SU-DHL-6 (cell line): ENCODE results near the gene IQCM.

Experiments
- H2AFZ ChIP-seq: fragments of 200-600 bp; sonication (generic); 2 replicates; pipeline ENCODE4 v1.6.1; 2014; ENCODE audit warnings: low read depth, mild to moderate bottlenecking, moderate library complexity, mixed read lengths, antibody characterized with exemption, low read length; ENCODE audit not compliant: severe bottlenecking
- H3F3A ChIP-seq: fragments of 200-600 bp; shearing (Covaris generic); 2 replicates; pipeline ENCODE4 v1.6.0; 2016; ENCODE audit warnings: antibody characterized with exemption, mild to moderate bottlenecking; ENCODE audit not compliant: insufficient read depth
- H3K27ac ChIP-seq: fragments of 200-600 bp; sonication (generic); 2 replicates; pipeline ENCODE4 v1.5.1; 2016; ENCODE audit warnings: low read depth, mild to moderate bottlenecking, low read length, moderate library complexity, mixed read lengths
- H3K27me3 ChIP-seq: fragments of 200-600 bp; sonication (generic), shearing (Covaris generic); 2 replicates; pipeline ENCODE4 v1.6.0; 2014; ENCODE audit warnings: mild to moderate bottlenecking, low read length
- H3K36me3 ChIP-seq: fragments of 200-600 bp; sonication (generic); 2 replicates; pipeline ENCODE4 v1.6.1; 2014; ENCODE audit warnings: mild to moderate bottlenecking, low read length, mixed read lengths
- H3K4me2 ChIP-seq: fragments of 300-600, 200-600 bp; shearing (Covaris generic), sonication (generic); 2 replicates; pipeline ENCODE4 v1.6.0; 2014; ENCODE audit warnings: low read length, low read depth, mild to moderate bottlenecking; ENCODE audit not compliant: poor library complexity, severe bottlenecking
- H3K4me3 ChIP-seq: fragments of 200-600 bp; sonication (generic); 2 replicates; pipeline ENCODE4 v1.5.1; 2014; ENCODE audit warnings: antibody characterized with exemption, low read length, mild to moderate bottlenecking, mixed read lengths; ENCODE audit not compliant: insufficient read depth, poor library complexity, severe bottlenecking
- H3K79me2 ChIP-seq: fragments of 200-600 bp; sonication (generic); 2 replicates; pipeline ENCODE4 v1.6.1; 2014; ENCODE audit warnings: mild to moderate bottlenecking, low read length, moderate library complexity; ENCODE audit not compliant: insufficient read depth
- H3K9ac ChIP-seq: fragments of 200-600 bp; sonication (generic); 2 replicates; pipeline ENCODE4 v1.7.0; 2014; ENCODE audit warnings: mild to moderate bottlenecking, low read length
- H3K9me2 ChIP-seq: fragments of 200-600 bp; sonication (generic); replicated peaks from 2 replicates; pipeline ENCODE4 v1.6.1; 2014; ENCODE audit warnings: low read length; ENCODE audit not compliant: insufficient read depth
- H3K9me3 ChIP-seq: fragments of 200-600 bp; sonication (generic); 2 replicates; pipeline ENCODE4 v1.6.1; 2014; ENCODE audit warnings: low read length, mixed read lengths; ENCODE audit not compliant: insufficient read depth
- H4K20me1 ChIP-seq: fragments of 200-600 bp; sonication (generic); 2 replicates; pipeline ENCODE4 v1.6.1; 2014; ENCODE audit warnings: low read depth, mild to moderate bottlenecking, antibody characterized with exemption, low read length, moderate library complexity, mixed read lengths
- EZH2phosphoT487 ChIP-seq: fragments of 200-600 bp; sonication (generic), shearing (Covaris generic); conservative IDR thresholded peaks from 2 replicates; pipeline ENCODE4 v1.6.1; 2018; ENCODE audit warnings: mild to moderate bottlenecking, antibody characterized with exemption, low read length, moderate library complexity, mixed read lengths
- TF ChIP-seq, protein P1 (sequence below): fragments of 200-600 bp; sonication (generic); IDR thresholded peaks from one replicate; pipeline ENCODE4 v1.5.1; 2017; ENCODE audit warnings: antibody characterized with exemption, mild to moderate bottlenecking, low read length, moderate library complexity; ENCODE audit not compliant: insufficient read depth, poor library complexity, severe bottlenecking

Gene IQCM

DNA sequence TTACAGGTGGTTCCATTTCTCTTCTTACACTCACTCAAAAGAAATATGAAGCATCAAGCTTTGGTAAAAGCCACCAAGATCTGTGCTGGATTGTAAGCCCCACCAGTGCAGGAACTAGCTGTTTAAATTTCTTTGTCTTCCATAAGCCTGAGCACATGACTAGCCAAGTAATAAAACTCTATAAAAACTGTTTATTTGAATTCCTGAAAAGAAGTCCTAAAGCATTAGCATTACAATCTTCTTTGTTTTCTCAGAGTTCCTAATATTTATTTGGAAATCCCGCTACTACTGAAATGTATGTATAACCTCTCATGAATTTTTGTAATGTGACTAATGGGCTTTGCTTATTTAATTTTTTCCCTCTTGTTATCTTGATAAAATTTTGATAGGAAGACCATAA, 65.9 kb downstream of the IQCM start:
- no peak overlapping the region for H3K4me3 ChIP-seq
- H3K27ac ChIP-seq: no peak overlapping the region
- TF ChIP-seq, protein P1, sequence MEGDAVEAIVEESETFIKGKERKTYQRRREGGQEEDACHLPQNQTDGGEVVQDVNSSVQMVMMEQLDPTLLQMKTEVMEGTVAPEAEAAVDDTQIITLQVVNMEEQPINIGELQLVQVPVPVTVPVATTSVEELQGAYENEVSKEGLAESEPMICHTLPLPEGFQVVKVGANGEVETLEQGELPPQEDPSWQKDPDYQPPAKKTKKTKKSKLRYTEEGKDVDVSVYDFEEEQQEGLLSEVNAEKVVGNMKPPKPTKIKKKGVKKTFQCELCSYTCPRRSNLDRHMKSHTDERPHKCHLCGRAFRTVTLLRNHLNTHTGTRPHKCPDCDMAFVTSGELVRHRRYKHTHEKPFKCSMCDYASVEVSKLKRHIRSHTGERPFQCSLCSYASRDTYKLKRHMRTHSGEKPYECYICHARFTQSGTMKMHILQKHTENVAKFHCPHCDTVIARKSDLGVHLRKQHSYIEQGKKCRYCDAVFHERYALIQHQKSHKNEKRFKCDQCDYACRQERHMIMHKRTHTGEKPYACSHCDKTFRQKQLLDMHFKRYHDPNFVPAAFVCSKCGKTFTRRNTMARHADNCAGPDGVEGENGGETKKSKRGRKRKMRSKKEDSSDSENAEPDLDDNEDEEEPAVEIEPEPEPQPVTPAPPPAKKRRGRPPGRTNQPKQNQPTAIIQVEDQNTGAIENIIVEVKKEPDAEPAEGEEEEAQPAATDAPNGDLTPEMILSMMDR: no peak
- TF ChIP-seq EZH2phosphoT487: no peak
- H3K9me3 ChIP-seq: no peaks in the 10 kb centered on the region
- H3K9ac ChIP-seq: no peak overlapping the region
- no peaks in the 10 kb centered on the region for H3K36me3 ChIP-seq
- no peaks in the 10 kb centered on the region for H3K27me3 ChIP-seq
- no peak overlapping the region for H2AFZ ChIP-seq
- H4K20me1 ChIP-seq: no peaks in the 10 kb centered on the region
- no peaks in the 10 kb centered on the region for H3F3A ChIP-seq
- H3K79me2 ChIP-seq: no peaks in the 10 kb centered on the region
- no peak overlapping the region for H3K4me2 ChIP-seq
- no peaks in the 10 kb centered on the region for H3K9me2 ChIP-seq

DNA sequence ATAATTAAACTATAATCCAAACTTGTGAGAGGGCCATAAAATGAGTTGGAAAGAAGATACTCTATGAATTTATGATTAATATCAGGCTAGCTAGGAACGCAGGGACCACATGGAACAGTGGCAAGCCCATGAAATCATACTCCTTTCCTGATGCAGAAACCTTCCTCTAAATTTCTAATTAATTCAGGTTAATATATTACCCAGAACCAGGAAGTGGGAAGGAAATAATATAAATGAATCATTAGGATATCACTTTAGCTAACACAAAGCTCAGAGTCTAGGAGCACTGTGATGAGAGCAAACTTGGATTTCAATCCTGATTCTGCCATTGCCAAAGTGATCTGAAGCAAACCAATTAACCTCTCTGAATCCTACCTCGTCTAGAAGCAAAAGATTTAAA, 68.0 kb downstream of the IQCM start:
- no peaks in the 10 kb centered on the region for H3K9me3 ChIP-seq
- H3K4me3 ChIP-seq: no peak overlapping the region
- H3F3A ChIP-seq: no peaks in the 10 kb centered on the region
- H3K27ac ChIP-seq: no peak overlapping the region
- H3K4me2 ChIP-seq: no peak overlapping the region
- no peaks in the 10 kb centered on the region for H3K79me2 ChIP-seq
- no peak overlapping the region for H2AFZ ChIP-seq
- TF ChIP-seq EZH2phosphoT487: no peak
- TF ChIP-seq, protein P1: no peak
- H4K20me1 ChIP-seq: no peaks in the 10 kb centered on the region
- H3K9ac ChIP-seq: no peak overlapping the region
- no peaks in the 10 kb centered on the region for H3K9me2 ChIP-seq
- no peaks in the 10 kb centered on the region for H3K27me3 ChIP-seq
- H3K36me3 ChIP-seq: no peaks in the 10 kb centered on the region

DNA sequence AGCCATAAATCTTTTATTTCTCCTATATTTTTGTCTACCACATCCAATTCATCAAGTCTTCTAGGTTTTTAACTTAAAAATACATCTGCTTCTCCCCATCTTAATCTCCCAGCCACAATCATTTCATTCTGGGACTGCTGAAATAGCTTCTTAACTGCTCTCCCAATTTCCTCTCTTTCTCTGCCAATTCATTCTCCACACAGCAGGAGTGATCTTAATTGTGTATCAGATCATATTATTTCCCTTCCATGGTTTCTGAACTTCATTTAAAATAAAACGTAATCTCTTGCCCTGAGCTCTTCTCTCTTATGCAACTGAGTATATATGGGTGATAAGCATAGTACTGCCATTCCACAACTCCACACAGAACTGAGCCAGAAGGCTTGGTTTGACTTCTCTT, 69.4 kb downstream of the IQCM start:
- no peak overlapping the region for H3K9ac ChIP-seq
- H3K9me3 ChIP-seq: no peaks in the 10 kb centered on the region
- no peaks in the 10 kb centered on the region for H4K20me1 ChIP-seq
- no peak overlapping the region for H2AFZ ChIP-seq
- H3K27ac ChIP-seq: no peak overlapping the region
- no peaks in the 10 kb centered on the region for H3K79me2 ChIP-seq
- H3K4me2 ChIP-seq: no peak overlapping the region
- no peaks in the 10 kb centered on the region for H3K9me2 ChIP-seq
- no peaks in the 10 kb centered on the region for H3K27me3 ChIP-seq
- H3K36me3 ChIP-seq: no peaks in the 10 kb centered on the region
- TF ChIP-seq, protein P1: no peak
- TF ChIP-seq EZH2phosphoT487: no peak
- H3K4me3 ChIP-seq: no peak overlapping the region
- no peaks in the 10 kb centered on the region for H3F3A ChIP-seq
